ENCODE results near the gene NPTN.

The NPTN gene

DNA sequence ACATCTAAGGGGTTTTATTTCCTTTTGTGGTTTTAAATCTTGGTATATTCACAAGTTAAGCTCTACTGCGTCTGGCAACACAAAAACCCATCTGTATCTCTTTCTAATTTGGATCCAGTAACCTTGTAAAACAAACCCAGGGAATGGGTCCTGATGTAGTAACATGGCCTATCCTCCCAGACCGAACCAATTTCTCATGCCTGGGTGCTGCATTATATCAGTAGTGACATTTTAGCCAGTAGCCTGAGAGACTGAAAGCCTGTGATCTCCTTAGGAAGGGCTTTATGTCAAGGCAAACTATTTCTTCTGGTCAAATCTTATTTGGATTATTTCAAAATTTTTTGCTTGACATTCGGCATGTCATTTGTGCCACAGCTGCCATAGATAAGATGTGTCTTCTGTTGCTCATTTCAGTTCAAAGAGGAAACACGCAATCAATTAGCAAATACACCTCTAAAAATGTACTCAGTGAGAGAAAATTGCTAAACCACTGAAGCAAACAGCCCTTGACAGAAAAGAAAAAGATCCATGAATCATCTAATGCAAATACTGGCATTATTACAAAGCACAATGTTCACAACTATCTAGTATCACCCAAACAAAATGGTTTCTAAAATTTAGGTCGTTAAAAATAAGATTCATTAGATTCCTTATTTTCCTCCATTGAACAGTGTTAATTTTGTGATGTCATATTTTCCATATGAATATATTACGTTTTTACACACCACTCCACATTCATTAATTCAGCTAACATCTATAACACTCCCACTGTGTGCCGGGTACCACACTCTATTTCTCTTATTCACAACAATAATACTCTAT, 4.0 kb downstream of the NPTN start:
- no peak for DNase-seq (ENCODE audit: low read depth in 1 of 2, low spot score in 1 of 2)

DNA sequence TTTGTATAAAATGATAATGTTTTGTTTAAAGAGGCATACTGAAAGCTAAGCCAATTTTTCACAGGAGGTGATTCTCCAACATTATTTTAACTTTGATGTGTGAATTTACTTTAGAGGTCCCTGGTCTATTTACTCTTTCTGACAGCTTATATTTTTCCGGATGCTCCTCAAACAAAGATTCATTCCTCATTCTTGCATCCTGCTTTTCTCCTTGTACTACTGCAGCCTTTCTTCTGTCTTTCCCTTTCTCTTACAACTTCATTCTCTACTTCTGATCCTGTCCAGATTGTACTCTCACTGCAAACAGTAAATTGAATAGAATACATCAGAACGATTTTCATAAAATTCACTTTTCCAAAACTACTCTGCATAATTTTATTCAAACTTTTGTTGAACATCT, 5.1 kb downstream of the NPTN start:
- TF ChIP-seq JUND (IDR thresholded peaks at IDR 0.05; ENCODE audit: low read depth) = no peak
- DNase-seq (ENCODE audit: low read depth in 1 of 2, low spot score in 1 of 2) = no peak
- in situ Hi-C loops (cut with HindIII; ENCODE audit: low pct_unique_long_range_greater_than_20kb, low sequenced_read_pairs) = no loop called here

More for the DNA sequence above, 4.0 kb downstream of the NPTN start:
- in situ Hi-C loops (cut with HindIII; ENCODE audit: low pct_unique_long_range_greater_than_20kb, low sequenced_read_pairs) = no loop called here
- no peak for TF ChIP-seq JUND (IDR thresholded peaks at IDR 0.05; ENCODE audit: low read depth)

DNA sequence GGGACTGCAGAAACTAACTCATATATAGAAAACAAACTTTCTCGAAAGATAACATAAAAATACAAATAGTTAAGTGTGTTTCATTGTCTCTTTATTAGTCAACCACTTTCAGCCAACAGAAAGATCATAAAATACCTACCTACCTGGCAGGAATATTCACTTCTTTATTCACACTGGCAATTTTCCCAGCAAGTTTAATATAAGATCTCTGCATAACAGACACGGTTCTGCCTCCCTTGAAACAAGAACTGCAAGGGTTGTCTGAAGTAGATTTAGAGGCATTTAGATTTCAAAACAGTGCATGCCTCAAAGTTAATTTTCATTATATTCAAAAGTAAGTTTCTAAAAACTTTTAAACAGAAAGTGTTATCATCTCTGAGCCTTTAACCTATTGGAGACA, 7.1 kb downstream of the NPTN start:
- no peak for TF ChIP-seq JUND (IDR thresholded peaks at IDR 0.05; ENCODE audit: low read depth)
- in situ Hi-C loops (cut with HindIII; ENCODE audit: low pct_unique_long_range_greater_than_20kb, low sequenced_read_pairs) = no loop called here
- DNase-seq (ENCODE audit: low read depth in 1 of 2, low spot score in 1 of 2) = peak in 1 of 2 experiments; percentile 25

DNA sequence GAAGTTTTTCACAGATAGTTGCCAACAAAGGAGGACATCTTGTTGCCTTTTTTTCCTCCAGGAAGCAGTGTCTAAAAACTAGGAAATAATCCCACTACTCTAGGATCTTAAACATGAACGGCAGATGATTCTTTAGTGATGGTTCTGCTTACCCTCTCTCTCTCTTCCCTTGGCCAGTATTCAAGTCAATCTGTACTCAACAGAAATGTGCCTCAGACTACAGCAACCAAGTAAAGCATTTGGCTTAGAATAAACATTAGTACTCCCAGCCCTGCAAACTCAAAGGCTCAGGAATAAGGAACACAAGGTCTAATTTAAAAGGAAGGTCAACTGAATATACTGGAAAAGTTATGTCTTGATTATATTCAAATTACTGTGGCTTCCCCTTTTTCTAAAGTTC, 8.7 kb downstream of the NPTN start:
- in situ Hi-C loops (cut with HindIII; ENCODE audit: low pct_unique_long_range_greater_than_20kb, low sequenced_read_pairs) = no loop called here
- DNase-seq (ENCODE audit: low read depth in 1 of 2, low spot score in 1 of 2) = no peak
- TF ChIP-seq JUND (IDR thresholded peaks at IDR 0.05; ENCODE audit: low read depth) = no peak

DNA sequence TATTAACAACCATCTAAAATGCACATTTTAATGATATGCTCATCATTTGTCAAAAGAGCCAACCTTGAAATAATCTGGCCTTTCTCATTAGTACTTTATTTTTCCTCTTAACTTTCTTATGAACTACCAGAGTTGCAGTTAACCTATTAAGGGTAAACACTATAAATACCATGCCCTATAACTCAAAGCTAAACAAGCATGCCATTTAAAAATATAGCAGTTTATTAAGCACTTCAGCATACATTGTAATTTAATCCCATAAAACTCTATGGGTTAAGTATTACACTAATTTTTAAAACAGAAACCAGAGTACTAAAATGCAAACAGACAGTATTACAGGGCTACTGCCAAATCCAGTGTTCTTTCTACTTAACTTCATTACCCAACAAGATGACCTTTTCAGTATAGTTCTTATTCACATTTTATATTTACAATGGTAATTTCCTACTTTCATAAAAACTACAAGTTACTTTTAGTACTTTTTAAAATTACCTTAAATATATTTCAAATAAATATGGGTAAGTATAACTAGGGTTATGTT, 11.8 kb downstream of the NPTN start:
- no peak for DNase-seq (ENCODE audit: low read depth in 1 of 2, low spot score in 1 of 2)
- in situ Hi-C loops (cut with HindIII; ENCODE audit: low pct_unique_long_range_greater_than_20kb, low sequenced_read_pairs) = no loop called here
- TF ChIP-seq JUND (IDR thresholded peaks at IDR 0.05; ENCODE audit: low read depth) = no peak

DNA sequence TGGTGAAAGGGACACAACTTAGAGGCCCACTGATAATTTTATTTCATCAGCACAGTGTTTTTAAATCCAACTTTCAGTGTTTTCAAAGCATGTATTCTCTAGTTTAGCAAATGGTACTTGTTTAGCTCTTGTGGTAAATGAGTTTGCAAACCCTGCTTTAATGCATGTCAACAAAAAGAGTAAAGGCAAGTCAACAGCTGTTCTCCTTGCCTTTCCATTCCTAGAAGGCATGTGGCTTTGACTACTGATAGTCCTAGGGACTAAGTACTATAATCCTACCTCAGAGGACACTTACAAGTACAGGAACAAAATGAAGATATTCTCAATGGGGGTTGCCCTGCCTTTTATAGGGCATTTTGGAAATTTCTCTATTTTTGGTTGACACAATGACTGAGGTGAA, 13.1 kb downstream of the NPTN start:
- no peak for DNase-seq (ENCODE audit: low read depth in 1 of 2, low spot score in 1 of 2)
- in situ Hi-C loops (cut with HindIII; ENCODE audit: low pct_unique_long_range_greater_than_20kb, low sequenced_read_pairs) = no loop called here

DNA sequence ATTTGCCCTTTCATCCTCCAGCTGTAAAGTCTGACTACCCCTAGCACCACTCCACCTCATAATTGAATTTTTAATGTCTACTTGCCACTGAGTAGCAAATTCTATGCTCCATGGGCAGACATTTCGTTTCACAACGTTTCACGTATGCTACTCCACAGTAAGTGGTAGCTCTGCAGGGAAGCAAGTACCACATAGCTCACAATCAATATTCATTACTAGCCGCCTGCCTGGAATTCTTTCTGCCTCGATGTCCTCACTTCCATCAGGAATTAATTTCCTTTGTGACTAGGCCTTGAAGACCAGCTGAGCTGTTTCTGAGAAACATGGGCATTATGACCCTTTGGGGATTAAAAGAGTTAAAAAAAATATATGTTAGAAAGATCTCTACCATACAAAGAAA, 15.3 kb downstream of the NPTN start:
- TF ChIP-seq JUND (IDR thresholded peaks at IDR 0.05; ENCODE audit: low read depth) = no peak
- in situ Hi-C loops (cut with HindIII; ENCODE audit: low pct_unique_long_range_greater_than_20kb, low sequenced_read_pairs) = no loop called here
- DNase-seq (ENCODE audit: low read depth in 1 of 2, low spot score in 1 of 2) = no peak

More for the DNA sequence above, 13.1 kb downstream of the NPTN start:
- no peak for TF ChIP-seq JUND (IDR thresholded peaks at IDR 0.05; ENCODE audit: low read depth)

DNA sequence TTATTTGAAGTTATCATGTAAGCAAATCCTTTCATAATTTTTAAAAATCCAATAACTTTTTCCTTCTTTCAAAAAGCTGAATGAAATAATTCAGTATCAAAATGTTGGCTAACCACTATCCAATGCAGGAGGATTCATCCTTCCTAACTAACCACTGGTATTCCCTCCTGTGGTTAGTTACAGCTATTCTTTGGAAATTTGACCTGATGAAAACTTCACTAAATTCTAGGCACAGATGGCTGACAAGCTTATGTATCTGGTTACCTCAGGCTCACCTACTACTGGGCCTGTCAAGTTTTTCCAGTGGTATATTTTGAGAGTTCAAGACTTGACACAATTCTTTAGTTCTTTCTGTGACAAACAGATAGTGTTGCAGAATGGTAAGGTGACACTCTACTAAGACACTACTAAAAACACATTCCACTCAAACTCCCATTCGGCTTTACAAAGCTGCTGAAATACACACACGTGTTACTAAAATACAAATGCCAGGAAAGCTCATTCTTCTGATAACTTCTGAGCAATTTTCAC, 15.8 kb downstream of the NPTN start:
- TF ChIP-seq JUND (IDR thresholded peaks at IDR 0.05; ENCODE audit: low read depth) = no peak
- in situ Hi-C loops (cut with HindIII; ENCODE audit: low pct_unique_long_range_greater_than_20kb, low sequenced_read_pairs) = no loop called here
- DNase-seq (ENCODE audit: low read depth in 1 of 2, low spot score in 1 of 2) = no peak

DNA sequence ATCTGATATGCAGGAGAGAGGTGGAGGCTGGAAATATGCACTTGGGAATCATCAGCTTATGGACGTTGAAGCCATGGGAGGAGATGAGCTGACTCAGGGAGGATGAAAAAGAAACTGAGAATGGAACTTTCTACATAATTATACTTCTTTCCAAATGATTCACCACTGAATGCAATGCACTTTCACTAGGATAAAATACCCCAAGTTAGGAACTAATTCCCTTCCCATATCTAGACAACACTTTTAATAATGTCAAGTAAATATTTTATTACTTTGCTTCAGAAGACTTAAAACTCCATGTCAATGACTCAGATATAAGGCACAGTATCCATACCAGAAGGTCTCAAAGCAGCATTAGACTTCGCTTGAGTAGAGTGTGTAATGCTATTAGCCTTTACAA, 24.2 kb downstream of the NPTN start:
- no peak for DNase-seq (ENCODE audit: low read depth in 1 of 2, low spot score in 1 of 2)
- in situ Hi-C loops (cut with HindIII; ENCODE audit: low pct_unique_long_range_greater_than_20kb, low sequenced_read_pairs) = no loop called here
- TF ChIP-seq JUND (IDR thresholded peaks at IDR 0.05; ENCODE audit: low read depth) = no peak

DNA sequence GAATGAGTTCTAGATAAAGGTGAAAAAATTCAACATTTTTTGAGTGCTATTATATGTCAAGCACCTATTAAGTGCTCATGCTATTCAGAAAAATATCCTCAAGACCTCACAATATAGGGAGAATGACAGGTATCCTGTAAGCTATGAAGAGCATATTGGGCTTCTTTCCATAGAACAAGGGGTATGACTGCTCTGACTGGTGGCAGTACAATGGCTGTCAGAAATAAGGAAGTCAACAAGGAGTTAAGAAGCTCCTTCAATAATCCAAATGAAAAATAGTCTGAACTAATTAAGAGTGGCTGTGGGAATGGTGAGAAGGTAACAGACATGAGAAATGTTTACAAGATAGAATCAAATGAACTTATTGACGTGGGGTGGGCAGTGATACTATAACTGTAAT, 24.7 kb downstream of the NPTN start:
- TF ChIP-seq JUND (IDR thresholded peaks at IDR 0.05; ENCODE audit: low read depth) = no peak
- in situ Hi-C loops (cut with HindIII; ENCODE audit: low pct_unique_long_range_greater_than_20kb, low sequenced_read_pairs) = no loop called here

DNA sequence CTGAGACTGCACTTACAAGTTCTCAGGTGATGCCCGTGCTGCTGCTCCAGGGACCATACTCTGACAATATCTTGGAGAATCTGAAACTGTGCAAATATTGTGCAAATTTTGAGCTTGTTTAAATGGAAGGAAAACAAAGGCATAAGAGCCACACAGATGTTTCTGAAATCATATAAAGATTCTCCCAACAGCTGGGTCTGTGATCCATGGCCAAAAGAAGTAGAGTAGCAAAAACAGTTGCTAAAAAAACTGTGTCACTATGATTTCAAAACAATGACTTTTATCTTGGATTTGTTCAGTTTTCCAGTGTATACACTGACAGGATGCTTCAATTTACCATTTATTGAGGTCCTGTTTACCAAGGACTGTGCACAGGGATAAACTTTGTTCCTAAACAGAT, 25.3 kb downstream of the NPTN start:
- DNase-seq (ENCODE audit: low read depth in 1 of 2, low spot score in 1 of 2) = peak in 1 of 2 experiments; percentile 49
- in situ Hi-C loops (cut with HindIII; ENCODE audit: low pct_unique_long_range_greater_than_20kb, low sequenced_read_pairs) = no loop called here
- no peak for TF ChIP-seq JUND (IDR thresholded peaks at IDR 0.05; ENCODE audit: low read depth)

More for the DNA sequence above, 24.7 kb downstream of the NPTN start:
- no peak for DNase-seq (ENCODE audit: low read depth in 1 of 2, low spot score in 1 of 2)

DNA sequence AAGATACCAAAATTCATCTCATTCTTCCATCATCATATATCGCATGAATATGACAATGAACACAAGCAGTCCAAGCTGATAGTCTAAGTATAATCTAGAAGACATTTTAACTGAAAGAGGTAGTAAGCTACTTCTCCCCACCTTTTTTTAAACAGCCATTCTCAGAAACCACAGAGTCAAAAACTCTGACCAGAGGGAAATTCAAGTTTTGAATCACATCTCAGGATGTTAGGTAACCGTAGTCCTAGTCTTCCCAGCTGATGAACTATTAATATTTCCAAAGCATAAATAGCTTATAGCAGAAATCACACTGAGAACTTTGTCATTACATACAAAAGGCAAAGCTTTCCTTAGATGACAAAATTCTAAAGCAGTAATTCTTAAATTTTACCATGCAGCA, 25.8 kb downstream of the NPTN start:
- in situ Hi-C loops (cut with HindIII; ENCODE audit: low pct_unique_long_range_greater_than_20kb, low sequenced_read_pairs) = no loop called here
- TF ChIP-seq JUND (IDR thresholded peaks at IDR 0.05; ENCODE audit: low read depth) = no peak
- no peak for DNase-seq (ENCODE audit: low read depth in 1 of 2, low spot score in 1 of 2)

DNA sequence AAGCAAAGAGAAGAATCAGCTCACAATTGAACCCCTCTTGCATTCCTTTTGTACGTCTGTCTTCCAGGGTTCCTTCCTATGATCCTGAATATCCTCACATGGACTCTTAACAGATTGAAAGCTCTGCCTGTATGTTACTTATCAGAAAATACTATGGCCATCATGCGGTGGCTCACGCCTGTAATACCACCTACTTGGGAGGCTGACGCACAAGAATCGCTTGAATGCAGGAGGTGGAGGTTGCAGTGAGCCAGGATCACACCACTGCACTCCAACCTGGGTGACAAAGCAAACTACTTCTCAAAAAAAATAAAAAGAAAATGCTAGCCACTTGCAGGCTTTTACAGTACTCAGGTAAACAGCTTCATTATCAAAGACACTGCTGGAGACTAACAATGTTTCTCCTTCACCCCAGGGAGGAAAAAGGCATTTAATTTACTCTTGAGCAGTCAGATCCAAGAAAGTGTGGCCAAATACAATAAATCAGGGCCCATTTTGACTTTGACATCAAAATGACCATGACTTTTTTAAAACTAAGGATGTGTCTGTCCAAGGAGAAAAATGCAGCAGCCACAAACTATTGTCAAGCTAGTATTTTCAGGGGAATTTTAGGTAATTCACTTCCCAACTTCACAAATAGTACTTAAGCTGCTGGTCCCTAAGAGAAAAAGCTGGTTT, 27.3 kb downstream of the NPTN start:
- TF ChIP-seq JUND (IDR thresholded peaks at IDR 0.05; ENCODE audit: low read depth) = no peak
- in situ Hi-C loops (cut with HindIII; ENCODE audit: low pct_unique_long_range_greater_than_20kb, low sequenced_read_pairs) = no loop called here
- DNase-seq (ENCODE audit: low read depth in 1 of 2, low spot score in 1 of 2) = no peak

Data from T47D (cell line).